Hepatocyte (in vitro differentiated cells): ENCODE results near the gene STX8. TPM values are rescaled to one million over a fixed set of nuclear protein-coding genes. Genes with fewer than 3 reads are reported as not detected.
"Not testable (repeated sequence)": the region's sequence is repeated elsewhere in the genome, so short reads cannot be mapped to it uniquely, and the experiment has no call there.

ENCODE experiments used
- DNase-seq: peaks from one replicate; pipeline ENCODE4 v3.0.0-alpha.2; 2016; ENCODE audit warnings: low spot score
- H2AFZ ChIP-seq: fragments of 200-600 bp; sonication (generic); 2 replicates; pipeline ENCODE4 v1.6.0; 2016; ENCODE audit warnings: antibody characterized with exemption, mild to moderate bottlenecking
- H3K27ac ChIP-seq: fragments of 200-600 bp; sonication (generic); 2 replicates; pipeline ENCODE4 v1.5.1; 2016; ENCODE audit warnings: mild to moderate bottlenecking
- H3K27me3 ChIP-seq: fragments of 200-600 bp; sonication (generic); 2 replicates; pipeline ENCODE4 v1.6.1; 2016
- H3K36me3 ChIP-seq: fragments of 200-600 bp; sonication (generic); replicated peaks from 2 replicates; pipeline ENCODE4 v1.5.1; 2016; ENCODE audit warnings: low read depth; ENCODE audit not compliant: insufficient read depth
- H3K4me1 ChIP-seq: fragments of 200-600 bp; sonication (generic); 2 replicates; pipeline ENCODE4 v1.5.1; 2016; ENCODE audit warnings: mild to moderate bottlenecking, moderate library complexity; ENCODE audit not compliant: insufficient read depth
- H3K4me2 ChIP-seq: fragments of 200-600 bp; sonication (generic); 2 replicates; pipeline ENCODE4 v1.6.0; 2016
- H3K4me3 ChIP-seq: fragments of 200-600 bp; sonication (generic); 2 replicates; pipeline ENCODE4 v1.5.1; 2016; ENCODE audit warnings: mild to moderate bottlenecking
- H3K79me2 ChIP-seq: fragments of 200-600 bp; sonication (generic); 2 replicates; pipeline ENCODE4 v1.6.0; 2017; ENCODE audit warnings: mild to moderate bottlenecking
- H3K9me2 ChIP-seq: fragments of 200-600 bp; sonication (generic); replicated peaks from 2 replicates; pipeline ENCODE4 v1.6.0; 2017; ENCODE audit warnings: mild to moderate bottlenecking; ENCODE audit not compliant: insufficient read depth
- H3K9me3 ChIP-seq: fragments of 200-600 bp; sonication (generic); 2 replicates; pipeline ENCODE4 v1.5.1; 2016; ENCODE audit warnings: low read depth, mild to moderate bottlenecking
- H4K20me1 ChIP-seq: fragments of 200-600 bp; sonication (generic); 2 replicates; pipeline ENCODE4 v1.6.0; 2016; ENCODE audit warnings: mild to moderate bottlenecking; ENCODE audit not compliant: insufficient read depth, poor library complexity, severe bottlenecking
- CTCF ChIP-seq: fragments of 200-600 bp; sonication (generic); IDR thresholded peaks from 2 replicates; pipeline ENCODE4 v1.5.1; 2016; ENCODE audit warnings: antibody characterized with exemption, mild to moderate bottlenecking; ENCODE audit not compliant: poor library complexity
- EZH2 ChIP-seq: fragments of 200-600 bp; sonication (generic); IDR thresholded peaks from 2 replicates; pipeline ENCODE4 v1.6.1; 2016; ENCODE audit warnings: antibody characterized with exemption, mild to moderate bottlenecking, borderline replicate concordance
- EZH2phosphoT487 ChIP-seq: fragments of 200-600 bp; sonication (generic); IDR thresholded peaks from one replicate; pipeline ENCODE4 v1.6.1; 2018; ENCODE audit warnings: antibody characterized with exemption, mild to moderate bottlenecking, low read depth, moderate library complexity; ENCODE audit not compliant: unreplicated experiment, severe bottlenecking
- WGBS: methylation state at CpG from one replicate; pipeline ENCODE4 v1.1.6; 2016; ENCODE audit warnings: low lambda C conversion rate; ENCODE audit errors: missing lambda C conversion rate; 5-methylcytosine and 5-hydroxymethylcytosine counted together
- polyA plus RNA-seq: library from polyadenylated mRNA; unstranded; fragments of >200 nt; fragmentation: Nextera tagmentation; extraction: Ambion mirVana; gene quantifications from 2 replicates; pipeline ENCODE4 v1.2.1, GENCODE V29; 2016
- total RNA-seq: library from RNA; depleted of rRNA; stranded (reverse); fragments of >200 nt; gene quantifications from 2 replicates; pipeline ENCODE4 v1.2.3, GENCODE V29; 2014

The STX8 gene
- total and polyA plus RNA-seq, 2 experiments from 2014 or later: 40.6 to 64.7 TPM

- no peak overlapping the region for H3K27ac ChIP-seq
- no peaks in the 10 kb centered on the region for H3K9me2 ChIP-seq
- H3K4me3 ChIP-seq: no peak overlapping the region
- no peaks in the 10 kb centered on the region for H3K4me1 ChIP-seq
- 93% methylated on average over 2 of the region's 2 CpGs for WGBS
- no peaks in the 10 kb centered on the region for H3K27me3 ChIP-seq
- H3K9me3 ChIP-seq: no peaks in the 10 kb centered on the region
- no peaks in the 10 kb centered on the region for H3K36me3 ChIP-seq
- no peaks in the 10 kb centered on the region for H3K79me2 ChIP-seq
- TF ChIP-seq CTCF: no peak
- no peak for TF ChIP-seq EZH2
- no peak for TF ChIP-seq EZH2phosphoT487
- H4K20me1 ChIP-seq: no peaks in the 10 kb centered on the region
- H2AFZ ChIP-seq: no peak overlapping the region
- DNase-seq: no peak
- H3K4me2 ChIP-seq: no peak overlapping the region
Measured at GRCh38 chr17:9382626-9383025, 193.0 kb downstream of the STX8 start.

DNA sequence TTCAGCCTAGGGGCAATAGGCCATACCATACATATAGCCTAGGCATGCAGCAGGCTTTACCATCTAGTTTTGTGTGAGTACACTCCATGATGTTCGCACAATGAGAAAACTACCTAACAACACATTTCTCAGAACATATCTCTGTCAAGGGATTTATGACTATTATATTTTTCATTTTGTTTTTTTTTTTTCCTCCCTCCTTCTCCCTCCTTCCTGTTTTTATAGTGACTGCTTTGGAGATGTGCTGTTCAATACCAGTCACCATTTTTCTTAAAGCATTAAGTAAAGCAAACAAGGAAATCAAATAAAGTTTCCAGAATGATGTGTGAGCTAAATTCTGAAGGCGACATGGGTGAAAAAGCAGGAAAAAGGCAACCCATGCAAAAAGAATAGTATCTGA is 194.6 kb downstream of the STX8 start:
- 95% methylated on average over 2 of the region's 2 CpGs for WGBS
- Histone ChIP-seq H3K36me3 (no peaks in the 10 kb centered on the region), H3K79me2 (no peaks in the 10 kb centered on the region), H3K9me2 (no peaks in the 10 kb centered on the region), H3K27me3 (no peaks in the 10 kb centered on the region), H3K27ac (no peak overlapping the region), H3K4me2 (no peak overlapping the region), H4K20me1 (no peaks in the 10 kb centered on the region), H2AFZ (no peak overlapping the region), H3K9me3 (no peaks in the 10 kb centered on the region), H3K4me3 (no peak overlapping the region), H3K4me1 (no peaks in the 10 kb centered on the region)
- no peak for TF ChIP-seq CTCF
- DNase-seq: no peak

DNA sequence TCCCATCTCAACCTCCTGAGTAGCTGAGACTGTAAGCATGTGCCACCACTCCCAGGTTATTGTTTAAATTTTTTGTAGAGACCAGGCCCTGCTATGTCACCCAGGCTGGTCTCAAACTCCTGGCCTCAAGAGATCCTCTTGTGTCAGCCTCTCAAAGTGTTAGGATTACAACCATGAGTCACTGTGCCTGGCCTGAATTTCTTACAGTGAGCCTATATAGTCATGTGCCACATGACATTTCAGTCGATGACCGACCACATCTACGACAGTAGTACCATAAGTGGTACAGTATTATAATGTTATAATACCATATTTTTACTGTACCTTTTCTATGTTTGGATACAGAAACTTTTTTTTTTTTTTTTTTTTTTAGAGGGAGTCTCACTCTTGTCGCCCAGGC is 195.3 kb downstream of the STX8 start:
- WGBS: over 99% methylated on average over 4 of the region's 4 CpGs
- Histone ChIP-seq H3K4me3 (no peak overlapping the region), H3K4me2 (no peak overlapping the region), H3K4me1 (no peaks in the 10 kb centered on the region), H3K36me3 (no peaks in the 10 kb centered on the region), H3K9me3 (no peaks in the 10 kb centered on the region), H2AFZ (no peak overlapping the region), H4K20me1 (no peaks in the 10 kb centered on the region), H3K27me3 (no peaks in the 10 kb centered on the region), H3K79me2 (no peaks in the 10 kb centered on the region), H3K27ac (no peak overlapping the region), H3K9me2 (no peaks in the 10 kb centered on the region)
- DNase-seq: no peak
- TF ChIP-seq EZH2phosphoT487 (no peak), EZH2 (no peak), CTCF (no peak)

DNA sequence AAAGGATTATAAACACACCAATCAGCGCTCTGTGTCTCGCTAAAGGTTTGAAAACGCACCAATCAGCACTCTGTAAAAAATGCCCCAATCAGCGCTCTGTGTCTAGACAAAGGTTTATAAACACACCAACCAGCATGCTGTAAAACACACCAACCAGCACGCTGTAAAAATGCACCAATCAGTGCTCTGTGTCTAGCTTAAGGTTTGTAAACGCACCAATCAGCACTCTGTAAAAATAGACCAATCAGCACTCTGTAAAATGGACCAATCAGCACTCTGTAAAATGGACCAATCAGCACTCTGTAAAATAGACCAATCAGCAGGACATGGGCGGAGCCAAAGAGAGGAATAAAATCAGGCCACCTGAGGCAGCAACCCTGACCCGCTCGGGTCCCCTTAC is 199.4 kb downstream of the STX8 start:
- WGBS: 95% methylated on average over 9 of the region's 9 CpGs
- H3K79me2 ChIP-seq, H3K9me3 ChIP-seq, H3K9me2 ChIP-seq, DNase-seq, H3K27me3 ChIP-seq, H3K4me1 ChIP-seq, H3K27ac ChIP-seq, H2AFZ ChIP-seq, H4K20me1 ChIP-seq, H3K4me3 ChIP-seq, H3K4me2 ChIP-seq, H3K36me3 ChIP-seq: not testable (repeated sequence)
